GM21515 (cell line): ENCODE results near the gene SLIT3.
"Not testable (repeated sequence)": the region's sequence is repeated elsewhere in the genome, so short reads cannot be mapped to it uniquely, and the experiment has no call there.

ENCODE experiments used
- ATAC-seq: cut with Tn5 transposase; IDR thresholded peaks from one replicate; pipeline ENCODE4 v1.9.1; 2021; ENCODE audit not compliant: unreplicated experiment

The SLIT3 gene

GRCh38 chr5:168753691-168754254 lies 547.2 kb downstream of the SLIT3 start:
- ATAC-seq: no peak

GRCh38 chr5:168752416-168753190 lies 548.3 kb downstream of the SLIT3 start:
- no peak for ATAC-seq

- ATAC-seq: no peak
Observed at GRCh38 chr5:168752012-168752411, 548.9 kb downstream of the SLIT3 start.

GRCh38 chr5:168750926-168751325 lies 550.0 kb downstream of the SLIT3 start:
- no peak for ATAC-seq

- ATAC-seq: no peak
Observed at GRCh38 chr5:168749391-168750100, 551.4 kb downstream of the SLIT3 start.

- peak; percentile 73 for ATAC-seq
Observed at GRCh38 chr5:168747987-168748777, 552.8 kb downstream of the SLIT3 start.

- no peak for ATAC-seq
Observed at GRCh38 chr5:168746893-168747640, 553.9 kb downstream of the SLIT3 start.

- not testable (repeated sequence) for ATAC-seq
Observed at GRCh38 chr5:168746126-168746892, 554.6 kb downstream of the SLIT3 start.

- no peak for ATAC-seq
Observed at GRCh38 chr5:168743617-168744016, 557.3 kb downstream of the SLIT3 start.

GRCh38 chr5:168742311-168742710 lies 558.6 kb downstream of the SLIT3 start:
- not testable (repeated sequence) for ATAC-seq

GRCh38 chr5:168740811-168741213 lies 560.1 kb downstream of the SLIT3 start:
- no peak for ATAC-seq

GRCh38 chr5:168740092-168740800 lies 560.7 kb downstream of the SLIT3 start:
- no peak for ATAC-seq

- ATAC-seq: no peak
Observed at GRCh38 chr5:168737066-168737465, 563.9 kb downstream of the SLIT3 start.

GRCh38 chr5:168736281-168736831 lies 564.6 kb downstream of the SLIT3 start:
- ATAC-seq: no peak

- no peak for ATAC-seq
Observed at GRCh38 chr5:168734620-168735300, 566.2 kb downstream of the SLIT3 start.

GRCh38 chr5:168734119-168734518 lies 566.8 kb downstream of the SLIT3 start:
- ATAC-seq: no peak

- no peak for ATAC-seq
Observed at GRCh38 chr5:168728546-168729211, 572.3 kb downstream of the SLIT3 start.

GRCh38 chr5:168727547-168727946 lies 573.4 kb downstream of the SLIT3 start:
- no peak for ATAC-seq
